ENCODE measurements around the gene CCDC12.

DNA sequence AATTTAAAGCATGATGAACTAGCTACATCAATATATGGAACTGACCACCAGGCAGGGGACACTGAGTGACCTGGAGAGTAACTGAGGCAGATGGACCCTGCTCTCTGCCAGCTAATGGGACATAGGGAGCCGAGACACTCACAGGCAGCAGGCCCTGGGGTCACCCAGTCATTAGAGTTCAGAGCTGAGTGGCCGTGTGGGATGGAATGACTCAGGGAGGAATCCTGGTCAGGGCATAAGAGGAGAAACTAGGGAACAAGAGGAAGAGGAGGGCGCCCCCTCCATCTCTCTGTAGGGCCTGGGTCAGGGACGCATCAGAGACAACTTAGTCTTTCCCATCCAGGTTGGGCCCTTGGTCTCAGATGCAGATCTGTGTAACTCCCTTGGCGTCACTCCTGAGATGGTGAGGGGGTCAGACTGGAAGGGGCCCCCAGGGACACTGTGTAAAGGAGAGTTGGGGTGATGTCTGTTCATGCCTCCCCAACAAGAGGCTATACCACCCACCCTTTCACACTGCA lies 39.8 kb downstream of the CCDC12 start:
- TF ChIP-seq, protein P1, sequence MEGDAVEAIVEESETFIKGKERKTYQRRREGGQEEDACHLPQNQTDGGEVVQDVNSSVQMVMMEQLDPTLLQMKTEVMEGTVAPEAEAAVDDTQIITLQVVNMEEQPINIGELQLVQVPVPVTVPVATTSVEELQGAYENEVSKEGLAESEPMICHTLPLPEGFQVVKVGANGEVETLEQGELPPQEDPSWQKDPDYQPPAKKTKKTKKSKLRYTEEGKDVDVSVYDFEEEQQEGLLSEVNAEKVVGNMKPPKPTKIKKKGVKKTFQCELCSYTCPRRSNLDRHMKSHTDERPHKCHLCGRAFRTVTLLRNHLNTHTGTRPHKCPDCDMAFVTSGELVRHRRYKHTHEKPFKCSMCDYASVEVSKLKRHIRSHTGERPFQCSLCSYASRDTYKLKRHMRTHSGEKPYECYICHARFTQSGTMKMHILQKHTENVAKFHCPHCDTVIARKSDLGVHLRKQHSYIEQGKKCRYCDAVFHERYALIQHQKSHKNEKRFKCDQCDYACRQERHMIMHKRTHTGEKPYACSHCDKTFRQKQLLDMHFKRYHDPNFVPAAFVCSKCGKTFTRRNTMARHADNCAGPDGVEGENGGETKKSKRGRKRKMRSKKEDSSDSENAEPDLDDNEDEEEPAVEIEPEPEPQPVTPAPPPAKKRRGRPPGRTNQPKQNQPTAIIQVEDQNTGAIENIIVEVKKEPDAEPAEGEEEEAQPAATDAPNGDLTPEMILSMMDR (IDR thresholded peaks at IDR 0.05), result no peak
- TF ChIP-seq POLR2A (IDR thresholded peaks at IDR 0.05), result no peak

Data from thyroid gland (tissue), 4 donors.